ENCODE results near the gene CMTM4. TPM values are rescaled to one million over a fixed set of nuclear protein-coding genes. Genes with fewer than 3 reads are reported as not detected.
"Not testable (repeated sequence)": the region's sequence is repeated elsewhere in the genome, so short reads cannot be mapped to it uniquely, and the experiment has no call there.

CMTM4 gene
- total and polyA plus RNA-seq, 2 experiments from 2014 or later = 3.5 to 21.1 TPM

DNA sequence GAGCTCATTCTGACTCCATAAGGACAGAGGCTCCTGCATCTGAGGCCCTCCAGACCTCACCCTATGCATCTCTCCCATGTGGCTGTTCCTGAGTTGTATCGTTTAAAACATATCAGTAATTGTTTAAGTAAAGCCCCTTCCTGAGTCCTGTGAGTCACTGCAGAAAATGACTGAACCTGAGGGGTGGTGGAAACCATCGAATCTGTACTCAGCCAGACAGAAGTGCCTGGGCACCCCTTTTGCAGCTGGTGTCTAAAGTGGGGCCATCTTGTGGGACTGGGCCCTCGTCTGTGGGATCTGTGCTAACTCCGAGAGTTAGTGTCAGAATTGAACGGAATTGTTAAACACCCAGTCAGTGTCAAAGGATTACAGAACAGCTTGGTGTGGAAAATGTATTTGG lies 66.7 kb downstream of the CMTM4 start:
- Histone ChIP-seq H2AFZ (no peak overlapping the region), H3K4me3 (no peak overlapping the region), H3K27me3 (replicated peaks; ENCODE audit: insufficient read depth) (no peaks in the 10 kb centered on the region), H4K20me1 (ENCODE audit: insufficient read depth) (no peaks in the 10 kb centered on the region), H3K79me2 (ENCODE audit: insufficient read depth) (no peaks in the 10 kb centered on the region), H3K9ac (no peak overlapping the region), H3K36me3 (ENCODE audit: low read depth) (no peaks in the 10 kb centered on the region), H3F3A (ENCODE audit: insufficient read depth) (no peaks in the 10 kb centered on the region), H3K4me2 (ENCODE audit: unreplicated experiment) (no peak overlapping the region), H3K9me2 (ENCODE audit: insufficient read depth) (no peaks in the 10 kb centered on the region), H3K9me3 (ENCODE audit: low read depth) (no peaks in the 10 kb centered on the region), H3K4me1 (ENCODE audit: insufficient read depth) (no peaks in the 10 kb centered on the region), H3K27ac (no peak overlapping the region)
- in situ Hi-C loops (cut with MboI) = no loop called here
- no peak for DNase-seq
- WGBS, 2 experiments (ENCODE audit: low coverage in 1 of 2, low lambda C conversion rate in 2 of 2, missing lambda C conversion rate in 2 of 2) = 96% methylated on average over 5 of the region's 5 CpGs
- TF ChIP-seq EZH2 (IDR thresholded peaks at IDR 0.05; ENCODE audit: insufficient read depth, poor library complexity, severe bottlenecking) (no peak), EZH2phosphoT487 (IDR thresholded peaks at IDR 0.05; ENCODE audit: insufficient read depth, low read depth) (no peak)

DNA sequence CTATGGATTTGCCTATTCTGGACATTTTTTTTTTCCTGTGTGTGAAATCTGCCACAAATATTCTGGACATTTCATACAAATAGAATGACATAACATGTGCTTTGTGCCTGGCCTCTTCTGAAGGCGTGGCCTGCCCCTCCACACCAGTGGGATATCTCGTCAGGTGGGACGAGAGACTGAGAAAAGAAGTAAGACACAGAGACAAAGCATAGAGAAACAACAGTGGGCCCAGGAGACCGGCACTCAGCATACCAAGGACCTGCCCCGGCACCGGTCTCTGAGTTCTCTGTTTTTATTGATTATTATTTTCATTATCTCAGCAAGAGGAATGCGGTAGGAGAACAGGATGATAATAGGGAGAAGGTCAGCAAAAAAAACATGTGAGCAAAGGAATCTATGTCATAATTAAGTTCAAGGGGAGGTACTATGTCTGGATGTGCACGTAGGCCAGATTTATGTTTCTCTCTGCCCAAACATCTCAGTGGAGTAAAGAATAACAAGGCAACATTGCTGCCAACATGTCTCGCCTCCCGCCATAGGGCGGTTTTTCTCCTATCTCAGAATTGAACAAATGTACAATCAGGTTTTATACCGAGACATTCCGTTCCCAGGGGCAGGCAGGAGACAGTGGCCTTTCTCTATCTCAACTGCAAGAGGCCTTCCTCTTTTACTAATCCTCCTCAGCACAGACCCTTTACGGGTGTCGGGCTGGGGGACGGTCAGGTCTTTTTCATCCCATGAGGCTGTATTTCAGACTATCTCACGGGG lies 68.7 kb downstream of the CMTM4 start:
- H4K20me1 ChIP-seq (ENCODE audit: insufficient read depth); H3F3A ChIP-seq (ENCODE audit: insufficient read depth); H3K27ac ChIP-seq; H3K9me3 ChIP-seq (ENCODE audit: low read depth); DNase-seq; H2AFZ ChIP-seq; H3K27me3 ChIP-seq (replicated peaks; ENCODE audit: insufficient read depth); H3K9ac ChIP-seq; H3K36me3 ChIP-seq (ENCODE audit: low read depth); H3K79me2 ChIP-seq (ENCODE audit: insufficient read depth); H3K4me3 ChIP-seq; H3K4me2 ChIP-seq (ENCODE audit: unreplicated experiment); H3K9me2 ChIP-seq (ENCODE audit: insufficient read depth); in situ Hi-C loops (cut with MboI); H3K4me1 ChIP-seq (ENCODE audit: insufficient read depth): not testable (repeated sequence)
- 94 to 95% methylated on average over 17 of the region's 17 CpGs for WGBS, 2 experiments (ENCODE audit: low coverage in 1 of 2, low lambda C conversion rate in 2 of 2, missing lambda C conversion rate in 2 of 2)

DNA sequence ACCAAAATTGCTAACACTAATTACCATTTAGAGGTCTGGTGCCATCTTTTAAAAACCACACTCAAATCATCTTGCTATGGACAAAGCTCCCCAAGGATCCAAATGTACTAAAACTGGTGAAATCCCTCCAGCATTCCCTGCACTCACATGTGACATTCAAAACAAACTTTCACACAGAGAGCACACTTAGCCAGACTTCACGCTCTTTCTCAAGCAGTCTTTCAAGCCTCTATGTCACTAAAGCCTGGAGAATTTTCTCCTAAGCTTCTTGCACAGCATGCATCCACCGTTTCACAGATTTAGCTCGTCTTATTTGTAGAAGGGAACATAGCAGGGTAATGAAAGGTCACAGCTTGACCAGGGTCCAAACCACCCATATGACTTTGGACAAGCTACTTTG lies 72.8 kb downstream of the CMTM4 start:
- H3K4me3 ChIP-seq = no peak overlapping the region
- peaks cover 17% of the 10 kb centered on the region for H3F3A ChIP-seq (ENCODE audit: insufficient read depth)
- TF ChIP-seq EZH2phosphoT487 (IDR thresholded peaks at IDR 0.05; ENCODE audit: insufficient read depth, low read depth) (no peak), EZH2 (IDR thresholded peaks at IDR 0.05; ENCODE audit: insufficient read depth, poor library complexity, severe bottlenecking) (no peak)
- no peak overlapping the region for H3K4me2 ChIP-seq (ENCODE audit: unreplicated experiment)
- H2AFZ ChIP-seq = no peak overlapping the region
- no peaks in the 10 kb centered on the region for H3K36me3 ChIP-seq (ENCODE audit: low read depth)
- H3K4me1 ChIP-seq (ENCODE audit: insufficient read depth) = peaks cover 21% of the 10 kb centered on the region
- no peak overlapping the region for H3K27ac ChIP-seq
- no peaks in the 10 kb centered on the region for H3K79me2 ChIP-seq (ENCODE audit: insufficient read depth)
- 98 to 99% methylated on average over 3 of the region's 3 CpGs for WGBS, 2 experiments (ENCODE audit: low coverage in 1 of 2, low lambda C conversion rate in 2 of 2, missing lambda C conversion rate in 2 of 2)
- H3K9me2 ChIP-seq (ENCODE audit: insufficient read depth) = no peaks in the 10 kb centered on the region
- no peaks in the 10 kb centered on the region for H3K9me3 ChIP-seq (ENCODE audit: low read depth)
- in situ Hi-C loops (cut with MboI) = no loop called here
- no peak overlapping the region for H3K9ac ChIP-seq
- H3K27me3 ChIP-seq (replicated peaks; ENCODE audit: insufficient read depth) = no peaks in the 10 kb centered on the region
- DNase-seq = no peak
- no peaks in the 10 kb centered on the region for H4K20me1 ChIP-seq (ENCODE audit: insufficient read depth)

DNA sequence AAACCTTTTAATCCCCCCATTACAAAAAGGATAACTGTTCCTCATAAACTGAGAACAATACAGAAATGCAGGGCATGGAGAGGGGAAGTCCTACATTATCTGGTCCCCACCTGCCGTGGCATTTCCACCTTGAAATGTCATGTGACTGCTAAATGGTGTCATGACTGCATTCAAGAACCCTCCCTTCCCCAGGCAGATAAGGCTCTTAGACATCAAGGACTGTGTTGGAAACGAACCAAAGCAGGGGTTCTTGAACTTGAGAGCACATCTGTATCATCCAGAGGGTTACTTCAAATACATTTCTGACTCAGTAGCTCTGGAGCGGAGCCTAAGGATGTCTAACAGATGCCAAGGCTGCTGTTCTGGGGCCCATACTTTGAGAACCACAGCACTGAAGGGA lies 73.7 kb downstream of the CMTM4 start:
- Histone ChIP-seq H3K27me3 (replicated peaks; ENCODE audit: insufficient read depth) (no peaks in the 10 kb centered on the region), H3K79me2 (ENCODE audit: insufficient read depth) (no peaks in the 10 kb centered on the region), H3K4me1 (ENCODE audit: insufficient read depth) (peaks cover 28% of the 10 kb centered on the region), H3F3A (ENCODE audit: insufficient read depth) (peaks cover 23% of the 10 kb centered on the region), H3K9me3 (ENCODE audit: low read depth) (no peaks in the 10 kb centered on the region), H3K4me2 (ENCODE audit: unreplicated experiment) (no peak overlapping the region), H2AFZ (no peak overlapping the region), H3K4me3 (no peak overlapping the region), H3K9me2 (ENCODE audit: insufficient read depth) (no peaks in the 10 kb centered on the region), H3K27ac (no peak overlapping the region), H4K20me1 (ENCODE audit: insufficient read depth) (no peaks in the 10 kb centered on the region), H3K9ac (no peak overlapping the region), H3K36me3 (ENCODE audit: low read depth) (no peaks in the 10 kb centered on the region)
- 75 to 85% methylated on average over 3 of the region's 3 CpGs for WGBS, 2 experiments (ENCODE audit: low coverage in 1 of 2, low lambda C conversion rate in 2 of 2, missing lambda C conversion rate in 2 of 2)
- in situ Hi-C loops (cut with MboI) = no loop called here
- TF ChIP-seq EZH2phosphoT487 (IDR thresholded peaks at IDR 0.05; ENCODE audit: insufficient read depth, low read depth) = no peak
- TF ChIP-seq EZH2 (IDR thresholded peaks at IDR 0.05; ENCODE audit: insufficient read depth, poor library complexity, severe bottlenecking) = no peak
- no peak for DNase-seq

DNA sequence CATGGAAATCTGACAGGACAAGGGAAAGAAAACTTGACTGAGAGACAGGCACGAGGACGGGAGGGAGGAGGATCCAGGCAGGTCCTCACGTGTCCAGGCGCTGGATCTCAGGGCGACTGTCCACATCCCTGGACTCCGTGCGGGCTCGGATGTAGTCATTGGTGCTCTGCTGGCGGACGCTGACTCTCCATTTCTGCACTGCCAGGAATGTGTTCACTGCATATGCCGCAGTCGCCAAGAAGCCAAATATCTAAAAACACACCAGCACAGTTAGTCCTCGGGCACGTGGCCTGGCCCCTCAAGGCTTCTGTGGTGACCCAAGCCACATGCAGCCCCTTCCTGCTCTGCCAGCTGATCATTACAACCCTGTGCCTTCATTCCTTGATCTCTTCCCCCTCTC lies 74.6 kb downstream of the CMTM4 start:
- in situ Hi-C loops (cut with MboI) = no loop called here
- Histone ChIP-seq H3K79me2 (ENCODE audit: insufficient read depth) (no peaks in the 10 kb centered on the region), H3K9me2 (ENCODE audit: insufficient read depth) (no peaks in the 10 kb centered on the region), H3K4me2 (ENCODE audit: unreplicated experiment) (no peak overlapping the region), H3F3A (ENCODE audit: insufficient read depth) (peaks cover 31% of the 10 kb centered on the region), H3K36me3 (ENCODE audit: low read depth) (no peaks in the 10 kb centered on the region), H3K9ac (no peak overlapping the region), H3K4me1 (ENCODE audit: insufficient read depth) (peaks cover 37% of the 10 kb centered on the region), H3K27me3 (replicated peaks; ENCODE audit: insufficient read depth) (no peaks in the 10 kb centered on the region), H2AFZ (no peak overlapping the region), H4K20me1 (ENCODE audit: insufficient read depth) (no peaks in the 10 kb centered on the region), H3K27ac (no peak overlapping the region), H3K9me3 (ENCODE audit: low read depth) (no peaks in the 10 kb centered on the region), H3K4me3 (no peak overlapping the region)
- TF ChIP-seq EZH2phosphoT487 (IDR thresholded peaks at IDR 0.05; ENCODE audit: insufficient read depth, low read depth) = no peak
- TF ChIP-seq EZH2 (IDR thresholded peaks at IDR 0.05; ENCODE audit: insufficient read depth, poor library complexity, severe bottlenecking) = no peak
- no peak for DNase-seq
- WGBS, 2 experiments (ENCODE audit: low coverage in 1 of 2, low lambda C conversion rate in 2 of 2, missing lambda C conversion rate in 2 of 2) = 98 to 99% methylated on average over 14 of the region's 14 CpGs
